NCI-H2196 (cell line): ENCODE measurements around the gene VENTX.

ENCODE experiments used
- DNase-seq: peaks from one replicate; lab custom pipeline; 2025; ENCODE audit not compliant: unreplicated experiment; lab: John Stamatoyannopoulos, UW

Gene VENTX

DNA sequence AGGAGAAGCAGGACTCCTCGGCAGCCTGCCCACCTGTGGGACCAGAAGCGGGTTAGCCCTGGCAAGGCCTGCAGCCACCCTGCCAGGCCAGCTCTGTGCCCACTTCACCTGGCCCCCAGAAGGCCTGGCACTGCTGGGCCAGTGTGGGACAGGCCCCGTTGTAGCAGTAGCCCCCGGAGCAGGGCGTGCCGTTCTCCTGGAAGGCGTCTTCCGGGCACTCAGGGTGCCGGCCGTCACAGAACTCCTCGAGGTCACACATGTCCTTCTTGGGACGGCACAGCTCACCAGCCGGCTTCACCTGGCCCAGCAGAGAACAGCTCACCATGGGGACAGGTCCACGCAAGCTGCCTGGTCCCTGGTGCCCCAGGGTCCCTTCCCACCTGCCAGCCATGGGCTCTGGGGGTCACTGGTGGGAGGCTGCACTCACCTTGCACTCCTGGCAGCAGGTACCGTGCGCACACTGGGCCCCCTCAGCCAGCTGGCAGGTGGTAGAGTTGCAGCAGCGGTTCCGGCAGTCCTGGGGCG is 33.2 kb downstream of the VENTX start:
- DNase-seq: no peak

GRCh38 chr10:133271521-133272300 is 34.1 kb downstream of the VENTX start:
- no peak for DNase-seq

DNA sequence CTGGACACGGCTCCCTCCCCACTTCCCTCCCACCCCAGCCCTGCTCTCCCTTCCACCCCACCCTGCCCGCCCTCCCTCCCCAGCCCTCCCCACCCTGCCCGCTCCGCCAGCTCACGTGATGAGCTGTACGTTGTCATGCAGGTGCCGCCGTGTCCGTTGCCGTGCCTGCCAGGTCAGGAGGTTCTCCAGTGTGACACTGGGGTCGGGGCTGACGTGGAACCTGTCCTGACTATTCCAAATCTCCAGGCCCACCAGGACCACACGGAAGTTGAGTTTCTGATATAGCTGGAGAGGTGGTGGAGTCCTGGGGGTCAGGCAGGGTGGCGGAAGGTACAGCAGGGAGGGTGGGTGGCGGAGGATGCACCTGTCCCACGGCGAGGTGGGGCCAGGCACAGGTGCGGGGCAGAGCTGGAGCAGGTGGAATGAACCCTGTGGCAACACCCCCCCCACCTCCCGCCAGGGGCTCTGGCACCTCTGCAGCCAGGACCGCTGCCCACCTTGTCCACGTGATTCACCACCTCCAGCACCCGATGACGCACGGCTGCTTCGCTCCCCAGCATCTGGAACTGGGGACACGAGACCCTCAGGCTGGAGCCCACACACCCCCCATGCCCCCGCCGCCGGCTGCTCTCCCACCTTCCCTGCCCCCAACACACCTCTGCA is 34.8 kb downstream of the VENTX start:
- DNase-seq: no peak

DNA sequence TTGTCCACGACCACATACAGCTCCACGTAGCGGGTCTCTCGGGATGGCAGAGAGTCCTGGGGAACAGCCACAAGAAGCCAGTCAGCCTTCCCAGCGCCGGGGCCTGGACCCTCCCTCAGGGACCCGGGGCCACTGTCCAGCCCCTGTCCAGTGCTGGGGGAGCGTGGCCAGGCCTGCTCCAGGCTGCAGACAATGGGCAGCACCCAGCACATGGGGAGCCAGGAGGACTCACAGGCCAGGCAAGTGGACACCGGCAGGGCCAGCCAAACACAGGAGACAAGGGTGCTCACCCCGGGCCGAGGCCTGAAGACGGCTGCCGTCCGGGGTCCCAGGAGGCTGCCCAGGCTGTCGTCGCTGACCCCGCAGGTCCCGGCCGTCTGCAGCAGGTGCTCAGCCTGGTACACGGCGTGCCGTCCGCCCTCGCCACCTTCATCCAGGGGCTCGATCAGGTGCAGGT is 35.3 kb downstream of the VENTX start:
- DNase-seq: no peak

GRCh38 chr10:133273534-133274143 is 36.0 kb downstream of the VENTX start:
- DNase-seq: no peak

DNA sequence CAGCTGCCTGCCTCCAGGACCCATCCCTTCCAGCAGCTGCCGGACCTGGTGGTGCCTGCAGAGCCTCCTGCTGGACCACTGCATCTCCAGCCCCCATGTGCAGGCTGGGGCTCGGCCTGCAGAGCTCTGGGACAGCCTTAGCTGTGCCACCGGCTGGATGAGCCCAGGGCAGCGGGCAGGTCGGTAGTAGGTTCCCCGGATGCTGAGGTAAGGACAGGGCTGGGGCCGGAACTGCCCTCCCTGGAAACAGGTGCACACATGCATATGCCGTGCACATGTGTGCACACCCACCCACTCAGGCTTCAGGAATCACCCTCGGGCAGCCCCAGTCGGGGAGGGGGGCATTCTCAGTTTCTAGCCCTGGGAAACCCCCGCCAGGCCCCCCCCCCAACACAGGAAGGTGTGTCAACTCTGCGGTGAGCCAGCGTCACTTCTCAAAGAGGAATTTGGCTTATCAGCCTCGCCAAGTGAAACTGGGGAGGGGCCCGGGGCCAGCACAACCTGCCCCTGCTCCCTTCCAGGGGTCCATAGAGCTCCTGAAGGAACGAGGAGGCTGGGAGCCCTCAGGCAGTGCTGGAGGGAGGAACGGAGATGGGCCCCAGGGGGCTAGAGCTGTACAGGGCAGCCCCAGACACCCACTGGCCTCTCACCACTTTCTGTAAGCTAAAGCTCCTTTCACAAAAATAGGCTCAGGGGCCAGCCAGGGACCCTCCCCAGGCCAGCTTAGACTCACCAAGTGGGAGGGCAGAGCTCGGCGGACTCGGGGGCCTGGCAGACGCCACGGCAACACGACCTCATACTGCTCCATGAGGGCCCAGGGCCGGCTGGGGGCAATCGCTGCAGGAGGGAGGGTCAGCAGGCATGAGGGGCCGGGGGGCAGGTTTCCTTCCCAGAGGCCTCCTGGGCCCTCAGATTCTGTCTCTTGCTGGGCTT is 37.4 kb downstream of the VENTX start:
- no peak for DNase-seq

GRCh38 chr10:133275684-133276092 is 38.0 kb downstream of the VENTX start:
- DNase-seq: no peak

- DNase-seq: no peak
Observed at GRCh38 chr10:133276100-133276434, 38.4 kb downstream of the VENTX start.

GRCh38 chr10:133276435-133277201 is 39.0 kb downstream of the VENTX start, which contains the start of gene ADAM8:
TSS of gene ADAM8 (minus strand) at chr10:133276868. CDS start at chr10:133276817, 51 bp downstream.
- DNase-seq: no peak

- no peak for DNase-seq
Observed at GRCh38 chr10:133277277-133277992, 39.8 kb downstream of the VENTX start.

- DNase-seq: no peak
Observed at GRCh38 chr10:133277993-133278576, 40.4 kb downstream of the VENTX start.

GRCh38 chr10:133278577-133279265 is 41.1 kb downstream of the VENTX start:
- DNase-seq: peak; percentile 7

GRCh38 chr10:133279326-133280226 is 41.9 kb downstream of the VENTX start:
- DNase-seq: no peak

GRCh38 chr10:133280391-133281059 is 42.9 kb downstream of the VENTX start:
- no peak for DNase-seq

DNA sequence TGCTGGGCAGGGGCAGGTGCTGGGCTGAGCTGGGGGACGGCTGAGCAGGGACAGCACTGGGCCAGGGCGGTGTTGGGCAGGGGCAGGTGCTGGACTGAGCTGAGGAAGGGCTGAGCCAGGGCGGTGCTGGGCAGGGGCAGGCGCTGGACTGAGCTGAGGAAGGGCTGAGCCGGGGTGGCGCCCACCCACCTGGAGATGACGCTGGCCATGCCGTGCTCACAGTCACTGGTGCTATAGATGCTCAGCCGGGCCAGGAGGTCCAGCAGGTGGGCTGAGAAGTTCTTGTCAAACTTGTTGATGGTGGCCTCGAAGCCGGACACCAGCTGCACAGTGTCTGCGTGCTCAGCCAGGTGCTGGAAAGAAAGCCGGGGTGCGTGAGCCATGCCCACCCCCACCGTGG is 43.4 kb downstream of the VENTX start:
- no peak for DNase-seq

- no peak for DNase-seq
Observed at GRCh38 chr10:133281628-133282372, 44.1 kb downstream of the VENTX start.
